IPS-18c (cell line): ENCODE data around the gene KMT5B.

ENCODE experiments used
- H3K4me3 ChIP-seq: 2 replicates; pipeline ENCODE4 v1.7.0; 2013; ENCODE audit warnings: low read depth, mild to moderate bottlenecking, low read length, moderate library complexity; ENCODE audit not compliant: insufficient read depth
- H3K9me3 ChIP-seq: one replicate; pipeline ENCODE4 v1.6.1; 2013; ENCODE audit warnings: mild to moderate bottlenecking, low read length, moderate library complexity; ENCODE audit not compliant: control insufficient read depth, insufficient read depth

KMT5B gene

GRCh38 chr11:68226421-68226820 lies 13.3 kb upstream of the KMT5B start:
- H3K4me3 ChIP-seq = no peak overlapping the region
- peaks cover 2% of the 10 kb centered on the region for H3K9me3 ChIP-seq

- Histone ChIP-seq H3K4me3 (no peak overlapping the region), H3K9me3 (peaks cover 2% of the 10 kb centered on the region)
Observed at GRCh38 chr11:68224606-68225005, 11.5 kb upstream of the KMT5B start.

- H3K4me3 ChIP-seq = no peak overlapping the region
- H3K9me3 ChIP-seq = peaks cover 2% of the 10 kb centered on the region
Observed at GRCh38 chr11:68223275-68223674, 10.2 kb upstream of the KMT5B start.

GRCh38 chr11:68221406-68221805 lies 8.3 kb upstream of the KMT5B start:
- Histone ChIP-seq H3K9me3 (peaks cover 2% of the 10 kb centered on the region), H3K4me3 (no peak overlapping the region)

- Histone ChIP-seq H3K9me3 (no peaks in the 10 kb centered on the region), H3K4me3 (no peak overlapping the region)
Observed at GRCh38 chr11:68216171-68216938, 3.3 kb upstream of the KMT5B start.

- H3K9me3 ChIP-seq = no peaks in the 10 kb centered on the region
- H3K4me3 ChIP-seq = no peak overlapping the region
Observed at GRCh38 chr11:68215524-68216170, 2.6 kb upstream of the KMT5B start.

- Histone ChIP-seq H3K4me3 (no peak overlapping the region; the same call in 1 of the 2 replicates), H3K9me3 (no peaks in the 10 kb centered on the region)
Observed at GRCh38 chr11:68215087-68215445, 2.0 kb upstream of the KMT5B start.

GRCh38 chr11:68214173-68215086 lies 1.3 kb upstream of the KMT5B start:
- H3K4me3 ChIP-seq = peak overlapping the region; percentile 83

GRCh38 chr11:68213555-68214172 lies 568 bp upstream of the KMT5B start:
- H3K9me3 ChIP-seq = no peaks in the 10 kb centered on the region
- H3K4me3 ChIP-seq = peak overlapping the region; percentile 83

More at GRCh38 chr11:68214173-68215086, 1.3 kb upstream of the KMT5B start:
- H3K9me3 ChIP-seq = no peaks in the 10 kb centered on the region

GRCh38 chr11:68212421-68213134 lies 518 bp downstream of the KMT5B start:
- Histone ChIP-seq H3K4me3 (peak overlapping the region; percentile 72), H3K9me3 (no peaks in the 10 kb centered on the region)

- no peaks in the 10 kb centered on the region for H3K9me3 ChIP-seq
- H3K4me3 ChIP-seq = peak overlapping the region; percentile 72; the same call in 1 of the 2 replicates
Observed at GRCh38 chr11:68211546-68211945, 1.6 kb downstream of the KMT5B start.

- H3K4me3 ChIP-seq = no peak overlapping the region
- no peaks in the 10 kb centered on the region for H3K9me3 ChIP-seq
Observed at GRCh38 chr11:68206211-68206610, 6.9 kb downstream of the KMT5B start.

- no peaks in the 10 kb centered on the region for H3K9me3 ChIP-seq
Observed at GRCh38 chr11:68204402-68204801, 8.7 kb downstream of the KMT5B start.

GRCh38 chr11:68202165-68202564 lies 10.9 kb downstream of the KMT5B start:
- Histone ChIP-seq H3K9me3 (no peaks in the 10 kb centered on the region), H3K4me3 (no peak overlapping the region)

More at GRCh38 chr11:68204402-68204801, 8.7 kb downstream of the KMT5B start:
- no peak overlapping the region for H3K4me3 ChIP-seq

- Histone ChIP-seq H3K4me3 (no peak overlapping the region), H3K9me3 (no peaks in the 10 kb centered on the region)
Observed at GRCh38 chr11:68201492-68201891, 11.6 kb downstream of the KMT5B start.

- no peak overlapping the region for H3K4me3 ChIP-seq
Observed at GRCh38 chr11:68200639-68201038, 12.5 kb downstream of the KMT5B start.

More at GRCh38 chr11:68200639-68201038, 12.5 kb downstream of the KMT5B start:
- H3K9me3 ChIP-seq = no peaks in the 10 kb centered on the region
